ENCODE measurements around the gene CDH3.

CDH3 gene

GRCh38 chr16:68737730-68738629 lies 92.9 kb downstream of the CDH3 start:
- TF ChIP-seq CTCF (IDR thresholded peaks at IDR 0.05; ENCODE audit: extremely low read depth, missing control alignments): no peak
- peak; percentile 49 for DNase-seq (ENCODE audit: low spot score)

GRCh38 chr16:68739964-68740627 lies 95.0 kb downstream of the CDH3 start:
- no peak for TF ChIP-seq CTCF (IDR thresholded peaks at IDR 0.05; ENCODE audit: extremely low read depth, missing control alignments)
- no peak for DNase-seq (ENCODE audit: low spot score)

GRCh38 chr16:68740628-68741346 lies 95.7 kb downstream of the CDH3 start:
- no peak for TF ChIP-seq CTCF (IDR thresholded peaks at IDR 0.05; ENCODE audit: extremely low read depth, missing control alignments)
- no peak for DNase-seq (ENCODE audit: low spot score)

DNA sequence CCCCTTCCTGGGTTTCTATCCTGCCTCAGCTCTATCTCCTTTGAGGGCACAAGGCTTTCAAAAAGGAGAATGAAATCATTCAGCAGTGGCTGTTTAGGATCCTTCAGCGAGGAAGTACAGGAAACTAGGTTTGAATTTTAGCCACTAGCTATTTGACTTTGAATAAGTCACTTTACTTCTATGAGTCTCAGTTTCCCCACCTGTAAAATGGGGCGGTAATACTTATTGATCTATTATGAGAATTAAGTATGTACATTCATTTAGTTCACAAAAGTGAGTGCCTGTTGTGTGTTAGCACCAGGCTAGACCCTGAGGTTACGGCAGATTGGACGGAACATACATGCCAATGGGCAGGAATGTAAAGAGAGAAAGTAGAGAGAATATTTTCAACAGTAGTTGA lies 98.6 kb downstream of the CDH3 start:
- no peak for DNase-seq (ENCODE audit: low spot score)
- no peak for TF ChIP-seq CTCF (IDR thresholded peaks at IDR 0.05; ENCODE audit: extremely low read depth, missing control alignments)

GRCh38 chr16:68744744-68745280 lies 99.7 kb downstream of the CDH3 start:
- TF ChIP-seq CTCF (IDR thresholded peaks at IDR 0.05; ENCODE audit: extremely low read depth, missing control alignments): no peak
- no peak for DNase-seq (ENCODE audit: low spot score)

DNA sequence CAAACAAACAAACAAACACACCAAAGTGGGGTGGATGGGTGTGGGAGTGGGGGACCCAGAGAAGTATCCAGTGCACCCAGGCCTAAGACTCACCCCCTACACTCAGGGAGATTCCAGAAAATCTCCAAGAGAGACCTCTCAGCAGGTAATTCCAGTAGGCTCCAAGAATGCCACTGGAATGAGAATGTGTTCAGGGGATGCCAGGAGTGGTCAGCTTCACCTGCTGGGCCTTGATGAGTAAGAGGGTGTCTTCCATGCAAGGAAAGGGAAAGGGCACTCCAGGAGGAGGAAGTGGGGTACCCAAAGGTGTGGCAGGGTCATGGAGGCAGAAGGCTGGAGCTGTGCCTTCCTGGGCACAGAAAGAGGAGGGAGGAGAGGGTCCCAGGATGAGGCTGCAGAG lies 101.8 kb downstream of the CDH3 start:
- DNase-seq (ENCODE audit: low spot score): no peak
- TF ChIP-seq CTCF (IDR thresholded peaks at IDR 0.05; ENCODE audit: extremely low read depth, missing control alignments): no peak
